Activated CD4-positive, CD25-positive, alpha-beta regulatory T cell treated with anti-CD3 and anti-CD28 coated beads, Interleukin-2, amount 50 U/mL, for 72 hours (primary cell): Measurements from ENCODE around the gene L3MBTL1.
"Not testable (repeated sequence)": the region's sequence is repeated elsewhere in the genome, so short reads cannot be mapped to it uniquely, and the experiment has no call there.

ENCODE experiments used
- DNase-seq: peaks from one replicate; pipeline ENCODE4 v3.0.0; 2021

Gene L3MBTL1

DNA sequence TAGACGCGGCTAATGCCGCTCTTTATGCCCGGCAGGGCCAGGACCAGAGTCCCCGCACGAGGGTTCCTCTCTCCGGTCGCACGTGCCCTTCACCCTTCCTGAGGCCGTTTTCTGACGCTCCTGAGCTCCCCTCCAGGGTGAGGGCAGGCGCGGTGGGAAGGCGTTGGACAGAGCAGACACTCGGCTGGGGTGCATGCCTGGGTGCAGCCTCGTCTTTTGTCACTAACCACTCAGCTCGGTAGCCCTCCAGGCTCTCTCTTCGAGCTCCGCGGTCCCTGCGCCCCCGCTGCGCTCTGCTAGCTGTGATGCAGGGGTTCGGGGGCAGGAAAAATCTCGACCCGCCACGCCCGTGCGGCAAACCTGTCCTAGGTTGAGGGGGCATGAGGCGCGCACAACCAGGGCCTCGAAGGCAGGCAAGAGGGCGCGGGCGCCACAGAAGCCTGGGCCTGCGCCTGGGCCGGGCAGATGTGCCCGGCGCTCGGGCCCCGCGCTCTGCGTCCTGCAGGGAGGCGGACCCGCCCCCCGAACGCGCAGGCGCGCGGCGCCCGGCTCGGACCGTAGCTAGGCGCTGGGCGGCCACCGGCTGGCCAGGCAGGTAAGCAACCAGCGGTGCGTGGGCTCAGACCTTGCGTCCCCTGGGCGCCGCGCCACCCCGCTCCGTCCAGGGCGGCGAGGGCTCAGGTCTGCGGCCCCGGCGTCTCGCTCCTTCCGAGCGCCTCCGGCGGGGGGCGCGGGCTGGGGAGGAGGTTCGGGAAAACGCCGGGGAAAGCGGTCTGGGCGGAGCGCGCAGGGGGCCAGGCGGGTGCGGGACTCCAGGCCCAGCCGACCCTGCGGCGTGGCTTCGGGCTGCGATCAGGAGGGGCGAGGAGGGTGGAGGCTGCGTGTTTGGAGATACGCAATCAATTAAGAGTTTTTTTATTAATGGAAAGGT, at the start of gene L3MBTL1:
TSS of gene L3MBTL1 (plus strand) at position 548 of the 931 bp plus-strand sequence. CDS start 5,807 bp downstream, outside the sequence.
- DNase-seq = no peak

DNA sequence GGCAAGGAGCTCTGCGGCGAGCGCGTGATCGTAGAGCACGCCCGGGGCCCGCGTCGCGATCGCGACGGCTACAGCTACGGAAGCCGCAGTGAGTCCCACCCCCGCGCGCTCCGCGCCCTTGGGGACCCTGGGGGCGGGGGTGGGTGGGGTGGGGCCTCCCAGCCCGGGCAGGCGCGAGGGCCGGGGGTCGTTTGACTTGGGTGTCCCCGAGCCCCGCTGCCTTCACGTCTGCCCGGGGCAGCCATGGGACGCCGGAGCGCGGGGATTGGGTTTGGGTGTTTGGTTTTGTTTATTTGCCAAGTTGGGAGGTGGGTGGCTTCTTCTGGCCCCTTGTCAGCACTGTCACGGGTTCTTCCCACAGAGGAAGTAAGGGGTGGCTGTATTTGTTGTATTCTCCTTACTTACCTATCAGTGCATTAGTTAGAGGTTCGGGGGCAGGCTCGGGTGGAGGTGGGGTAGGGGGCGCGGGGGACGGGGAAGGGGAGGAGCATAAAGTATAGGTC, 49.0 kb upstream of the L3MBTL1 start:
- DNase-seq = no peak

- DNase-seq = no peak
These were observed 48.2 kb upstream of the L3MBTL1 start for GRCh38 chr20:43459022-43459942.

DNA sequence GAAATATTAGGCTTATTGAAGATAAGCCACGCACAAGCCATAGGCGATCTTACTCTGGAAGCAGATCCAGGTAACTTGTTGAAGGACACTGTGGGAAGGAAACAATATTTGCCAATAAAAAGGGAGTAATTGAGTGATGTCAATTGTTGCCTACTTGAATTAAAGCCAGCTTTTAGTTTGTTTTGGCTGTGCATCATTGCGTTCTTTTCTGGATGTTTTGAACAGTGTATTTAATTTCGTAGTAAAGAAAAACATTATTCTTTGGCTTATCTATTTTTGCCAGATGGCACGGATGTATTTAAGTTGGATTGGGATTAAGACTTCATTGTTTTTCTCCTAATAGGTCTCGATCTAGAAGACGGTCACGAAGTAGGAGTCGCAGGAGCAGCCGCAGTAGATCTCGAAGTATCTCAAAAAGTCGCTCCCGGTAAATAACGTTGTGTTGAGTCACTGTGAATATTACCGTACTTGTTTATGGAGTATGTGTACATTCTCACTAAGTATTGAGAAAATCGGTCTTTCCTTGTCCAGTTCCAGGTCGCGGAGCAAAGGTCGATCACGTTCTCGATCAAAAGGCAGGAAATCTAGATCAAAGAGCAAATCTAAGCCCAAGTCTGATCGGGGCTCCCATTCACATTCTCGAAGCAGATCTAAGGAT, 47.2 kb upstream of the L3MBTL1 start:
- DNase-seq = no peak

DNA sequence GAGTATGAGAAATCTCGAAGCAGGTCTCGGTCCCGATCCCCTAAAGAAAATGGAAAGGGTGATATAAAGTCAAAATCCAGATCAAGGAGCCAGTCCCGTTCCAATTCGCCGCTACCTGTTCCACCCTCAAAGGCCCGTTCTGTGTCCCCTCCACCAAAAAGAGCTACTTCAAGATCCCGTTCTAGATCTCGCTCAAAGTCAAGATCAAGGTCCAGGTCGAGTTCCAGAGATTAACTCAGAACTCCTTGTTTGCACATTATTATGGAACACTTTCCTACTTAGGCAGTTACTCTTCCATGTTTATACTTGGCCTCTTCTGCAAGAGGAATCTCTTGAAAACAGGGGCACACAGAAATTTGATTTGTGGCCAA, 46.7 kb upstream of the L3MBTL1 start:
- no peak for DNase-seq

GRCh38 chr20:43461894-43462659, 45.4 kb upstream of the L3MBTL1 start:
- no peak for DNase-seq

GRCh38 chr20:43462660-43463526, 44.6 kb upstream of the L3MBTL1 start:
- DNase-seq = no peak

DNA sequence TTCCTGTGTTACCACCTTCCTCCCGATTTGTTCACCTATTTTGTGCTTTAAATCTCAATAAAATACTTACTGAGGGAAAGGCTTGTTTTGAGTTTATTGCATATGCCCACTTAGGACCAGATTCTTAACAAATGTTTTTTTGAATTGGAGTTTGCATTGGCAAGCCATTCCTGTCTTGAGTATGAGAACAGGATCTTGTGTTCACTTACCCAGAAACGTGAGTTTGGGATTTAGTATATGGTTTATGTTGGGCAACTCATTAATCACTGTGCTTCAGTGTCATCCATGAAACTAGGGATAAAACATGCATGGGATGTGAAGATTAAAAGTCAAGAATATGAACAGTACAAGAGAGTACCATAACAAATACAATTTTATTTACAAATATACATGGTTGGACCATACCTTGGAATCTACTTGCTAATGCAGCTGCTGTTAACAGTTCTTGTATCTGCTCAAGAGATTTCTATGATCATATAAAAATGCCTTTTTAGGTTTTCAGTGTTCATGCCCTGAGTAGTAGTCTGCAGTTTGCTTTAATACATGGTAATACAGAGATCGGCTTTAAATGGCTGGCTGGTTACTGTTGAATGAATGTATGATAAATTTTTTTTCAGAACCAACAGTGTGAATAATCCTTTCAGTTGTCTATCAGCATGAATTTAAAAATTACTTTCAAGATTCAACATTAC, 43.8 kb upstream of the L3MBTL1 start:
- DNase-seq = no peak

DNA sequence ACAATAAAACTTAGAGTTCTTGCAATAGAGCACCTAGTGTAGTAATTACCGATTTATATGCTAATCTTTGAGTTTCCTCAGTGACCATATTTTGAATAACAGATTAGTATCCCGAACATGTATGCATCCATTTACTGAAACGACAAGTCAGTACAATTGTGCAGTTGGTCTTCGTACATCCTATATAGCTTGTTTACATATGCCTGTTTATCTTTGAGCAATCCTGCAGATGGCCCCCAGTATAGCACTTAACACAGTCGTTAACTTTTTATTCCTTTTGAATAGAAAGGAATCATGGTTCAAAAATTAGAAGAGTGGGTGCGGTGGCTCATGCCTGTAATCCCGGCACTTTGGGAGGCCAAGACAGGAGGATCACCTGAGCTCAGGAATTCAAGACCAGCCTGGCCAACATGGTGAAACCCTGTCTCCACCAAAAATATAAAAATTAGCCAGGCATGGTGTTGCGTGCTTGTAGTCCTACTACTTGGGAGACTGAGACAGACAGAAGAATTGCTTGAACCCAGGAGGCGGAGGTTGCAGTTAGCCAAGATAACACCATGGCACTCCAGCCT, 43.2 kb upstream of the L3MBTL1 start:
- no peak for DNase-seq

DNA sequence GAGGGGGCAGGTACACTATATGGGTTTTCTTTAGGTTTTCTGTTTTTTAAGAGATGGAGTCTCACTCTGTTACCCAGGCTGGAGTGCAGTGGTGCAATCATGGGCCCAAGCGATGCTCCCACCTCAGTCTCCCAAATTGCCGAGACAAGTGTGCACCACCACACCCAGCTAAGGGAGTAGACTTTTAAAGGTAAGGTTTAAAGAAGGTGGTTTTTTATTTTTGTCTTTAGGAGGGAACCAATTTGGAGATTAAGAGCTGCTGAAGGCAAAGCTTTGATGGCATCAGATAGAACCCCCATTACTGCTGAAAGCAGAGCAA, 41.9 kb upstream of the L3MBTL1 start:
- DNase-seq = no peak

- DNase-seq = no peak
These were observed 39.9 kb upstream of the L3MBTL1 start for GRCh38 chr20:43467589-43467988.

DNA sequence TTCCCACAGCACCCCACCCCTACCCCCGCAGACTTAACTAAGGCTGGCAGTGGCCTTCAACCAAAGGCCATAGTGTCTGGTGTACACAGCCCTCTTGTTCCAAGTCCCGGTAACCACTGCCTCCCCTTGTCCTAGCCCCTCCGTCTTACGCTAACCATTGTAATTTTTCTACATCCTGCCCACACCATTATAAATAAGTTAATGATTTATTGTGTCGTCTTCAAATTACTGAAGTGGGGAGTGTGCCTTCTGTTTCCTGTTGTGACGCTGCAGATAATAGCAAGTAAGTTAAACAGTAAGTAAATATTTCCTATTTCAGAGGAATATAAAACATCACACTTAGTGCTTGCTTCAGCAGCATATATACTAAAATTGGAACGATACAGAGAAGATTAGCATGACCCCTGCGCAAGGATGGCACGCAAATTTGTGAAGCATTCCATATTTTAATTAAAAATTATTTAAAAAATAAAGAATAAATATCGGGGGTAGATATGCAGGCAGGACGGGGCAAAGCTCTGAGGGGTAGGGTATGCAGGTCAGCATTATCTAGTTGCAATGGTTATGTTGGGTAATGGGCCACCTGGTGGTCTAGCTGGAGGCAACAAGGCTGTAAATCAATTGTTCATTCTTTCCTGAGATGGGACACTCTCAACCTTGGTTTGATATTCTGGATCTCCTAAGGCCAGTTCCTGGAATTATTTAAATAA, 34.7 kb upstream of the L3MBTL1 start:
- no peak for DNase-seq

DNA sequence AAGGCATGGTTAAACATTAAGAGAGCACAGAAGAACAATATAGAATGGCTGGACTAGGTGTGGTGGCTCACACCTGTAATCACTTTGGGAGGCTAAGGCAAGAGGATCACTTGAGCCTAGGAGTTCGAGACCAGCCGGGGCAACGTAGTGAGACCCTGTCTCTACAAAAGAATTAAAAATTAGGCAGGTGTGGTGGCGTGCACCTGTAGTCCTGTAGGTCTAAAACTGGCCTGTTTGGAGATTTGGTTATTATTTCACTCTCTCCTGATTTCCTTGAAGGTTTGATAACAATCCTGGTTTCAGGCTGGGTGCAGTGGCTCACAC, 34.2 kb upstream of the L3MBTL1 start:
- DNase-seq = no peak

- no peak for DNase-seq
These were observed 30.3 kb upstream of the L3MBTL1 start for GRCh38 chr20:43477193-43477592.

- DNase-seq = no peak
These were observed 29.9 kb upstream of the L3MBTL1 start for GRCh38 chr20:43477619-43478018.

- no peak for DNase-seq
These were observed 17.5 kb upstream of the L3MBTL1 start for GRCh38 chr20:43490038-43490437.

- no peak for DNase-seq
These were observed 15.4 kb upstream of the L3MBTL1 start for GRCh38 chr20:43492101-43492500.

DNA sequence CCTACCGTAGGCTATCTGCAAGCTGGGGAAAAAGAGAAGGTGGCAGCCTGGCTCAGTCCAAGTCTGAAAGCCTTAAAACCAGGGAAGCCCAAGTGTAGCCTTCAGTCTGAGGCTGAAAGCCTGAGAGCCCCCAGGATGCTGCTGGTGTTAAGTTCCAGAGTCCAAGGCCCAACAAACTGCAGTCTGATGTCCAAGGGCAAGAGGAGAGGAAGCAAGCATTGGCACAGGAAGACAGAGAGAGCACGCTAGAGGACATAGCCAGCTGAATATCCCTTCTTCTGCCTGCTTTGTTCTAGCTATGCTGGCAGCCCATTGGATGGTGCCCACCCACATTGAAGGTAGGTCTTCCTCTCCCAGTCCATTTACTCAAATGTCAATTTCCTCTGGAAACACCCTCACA, 12.1 kb upstream of the L3MBTL1 start:
- no peak for DNase-seq

- not testable (repeated sequence) for DNase-seq
These were observed 5.5 kb upstream of the L3MBTL1 start for GRCh38 chr20:43502021-43502420.

DNA sequence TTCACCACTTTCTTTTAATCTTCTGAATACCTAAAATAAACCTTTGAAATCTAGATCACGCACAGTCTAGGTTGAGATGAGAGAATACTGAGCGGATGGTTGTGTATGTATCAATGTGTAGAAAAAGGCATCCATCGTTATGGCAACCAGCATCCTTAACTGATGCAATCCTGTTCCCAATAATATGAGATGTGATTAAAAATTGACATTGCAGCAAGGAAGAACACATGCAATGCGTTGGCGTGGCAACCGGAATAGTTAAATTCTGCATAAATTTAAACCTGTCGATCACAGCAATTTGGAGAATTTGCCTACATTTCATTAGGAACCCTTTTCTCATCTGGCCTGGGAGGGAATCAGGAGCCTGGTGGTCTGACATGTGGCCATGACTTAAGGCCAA, 1.3 kb upstream of the L3MBTL1 start:
- DNase-seq = no peak
